ENCODE data around the gene CACNA2D4.

GRCh38 chr12:1763153-1763552 lies 155.3 kb downstream of the CACNA2D4 start:
- no peak for TF ChIP-seq POLR2A (IDR thresholded peaks at IDR 0.05)
- TF ChIP-seq, protein P1, sequence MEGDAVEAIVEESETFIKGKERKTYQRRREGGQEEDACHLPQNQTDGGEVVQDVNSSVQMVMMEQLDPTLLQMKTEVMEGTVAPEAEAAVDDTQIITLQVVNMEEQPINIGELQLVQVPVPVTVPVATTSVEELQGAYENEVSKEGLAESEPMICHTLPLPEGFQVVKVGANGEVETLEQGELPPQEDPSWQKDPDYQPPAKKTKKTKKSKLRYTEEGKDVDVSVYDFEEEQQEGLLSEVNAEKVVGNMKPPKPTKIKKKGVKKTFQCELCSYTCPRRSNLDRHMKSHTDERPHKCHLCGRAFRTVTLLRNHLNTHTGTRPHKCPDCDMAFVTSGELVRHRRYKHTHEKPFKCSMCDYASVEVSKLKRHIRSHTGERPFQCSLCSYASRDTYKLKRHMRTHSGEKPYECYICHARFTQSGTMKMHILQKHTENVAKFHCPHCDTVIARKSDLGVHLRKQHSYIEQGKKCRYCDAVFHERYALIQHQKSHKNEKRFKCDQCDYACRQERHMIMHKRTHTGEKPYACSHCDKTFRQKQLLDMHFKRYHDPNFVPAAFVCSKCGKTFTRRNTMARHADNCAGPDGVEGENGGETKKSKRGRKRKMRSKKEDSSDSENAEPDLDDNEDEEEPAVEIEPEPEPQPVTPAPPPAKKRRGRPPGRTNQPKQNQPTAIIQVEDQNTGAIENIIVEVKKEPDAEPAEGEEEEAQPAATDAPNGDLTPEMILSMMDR (IDR thresholded peaks at IDR 0.05): no peak

All from sigmoid colon (tissue), 3 donors.